GOT3 (cell line): ENCODE measurements around the gene TPST1.
"Not testable (repeated sequence)": the region's sequence is repeated elsewhere in the genome, so short reads cannot be mapped to it uniquely, and the experiment has no call there.

ENCODE experiments used
- DNase-seq: peaks from one replicate; lab custom pipeline; 2025; ENCODE audit warnings: mixed read lengths; lab: John Stamatoyannopoulos, UW

Gene TPST1

DNA sequence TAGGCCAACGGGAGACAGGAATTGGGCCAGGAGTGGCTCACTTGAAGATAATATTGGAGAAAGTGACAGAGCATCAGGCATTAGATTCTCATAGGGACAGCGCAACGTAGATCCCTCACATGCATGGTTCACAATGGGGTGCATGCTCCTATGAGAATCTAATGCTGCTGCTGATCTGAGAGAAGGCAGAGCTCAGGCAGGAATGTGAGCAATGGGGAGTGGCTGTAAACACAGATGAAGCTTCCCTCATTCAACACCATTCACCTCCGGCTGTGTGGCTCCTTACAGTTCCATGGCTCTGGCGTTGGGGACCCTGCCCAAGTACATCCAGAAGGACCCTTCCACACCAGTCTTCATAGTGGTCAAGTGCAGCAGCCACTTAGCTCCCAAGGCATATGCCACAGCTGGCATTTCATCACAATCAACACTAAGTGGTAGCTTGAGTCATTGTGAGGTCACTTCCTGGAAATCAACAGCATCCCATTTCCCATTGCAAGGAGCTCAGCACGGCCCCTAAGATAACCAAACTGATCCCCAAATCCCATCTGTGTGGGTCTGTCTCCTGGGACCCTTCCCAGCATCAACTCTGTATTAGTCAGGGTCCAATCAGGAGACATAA is 174.5 kb downstream of the TPST1 start:
- no peak for DNase-seq

DNA sequence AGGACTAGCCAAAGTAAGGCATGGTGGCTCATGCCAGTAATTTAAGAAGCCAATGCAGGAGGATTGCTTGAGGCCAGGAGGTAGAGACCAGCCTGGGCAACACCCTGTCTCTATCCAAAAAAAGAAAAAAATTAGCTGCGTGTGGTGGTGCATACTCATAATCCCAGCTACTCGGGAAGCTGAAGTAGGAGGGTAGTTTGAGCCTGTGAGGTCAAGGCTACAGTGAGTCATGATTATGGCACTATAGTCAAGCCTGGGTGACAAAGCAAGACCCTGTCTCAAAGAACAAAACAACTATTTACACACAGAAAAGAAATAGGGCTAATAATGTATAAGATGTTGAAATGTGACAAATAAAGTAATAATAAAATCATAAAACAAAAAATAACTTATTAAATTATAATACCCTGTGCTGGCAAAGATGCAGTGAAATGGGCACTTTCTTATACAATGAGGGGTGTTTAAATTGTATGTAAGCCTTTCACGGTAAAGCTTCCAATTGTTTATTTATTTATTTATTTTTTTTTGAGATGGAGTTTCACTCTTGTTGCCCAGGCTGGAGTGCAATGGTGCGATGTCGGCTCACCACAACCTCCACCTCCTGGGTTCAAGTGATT is 175.2 kb downstream of the TPST1 start:
- DNase-seq: no peak

DNA sequence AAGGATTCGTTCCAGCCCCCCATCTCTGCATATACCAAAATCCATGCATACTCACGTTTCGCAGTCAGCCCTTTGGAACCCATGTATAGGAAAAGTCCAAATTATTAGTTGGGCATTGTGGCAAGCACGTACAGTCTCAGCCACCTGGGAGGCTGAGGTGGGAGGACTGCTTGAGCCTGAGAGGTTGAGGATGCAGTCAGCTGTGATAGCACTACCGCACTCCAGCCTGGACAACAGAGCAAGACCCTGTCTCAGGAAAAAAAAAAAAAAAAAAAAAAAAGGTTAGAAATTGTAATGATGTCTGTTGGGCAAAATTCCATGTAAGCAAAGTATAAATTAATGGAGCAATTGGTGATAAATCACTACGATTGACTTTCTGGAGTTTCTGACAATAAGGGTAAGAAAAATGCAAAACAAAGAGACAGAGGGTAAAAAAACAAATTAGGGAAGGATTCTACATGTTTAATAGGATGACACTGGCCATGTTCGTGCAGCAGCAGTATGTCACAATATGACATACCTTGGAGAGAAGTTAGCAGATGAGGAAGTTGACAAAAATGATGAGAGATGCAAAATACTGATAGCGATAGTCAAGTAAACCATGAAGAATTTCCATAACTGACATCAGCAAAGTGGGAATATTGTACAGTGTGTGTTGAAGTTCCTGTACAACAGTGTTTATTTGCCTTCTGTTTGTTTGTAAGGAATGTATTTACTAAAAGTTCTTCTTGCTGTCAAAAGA is 177.2 kb downstream of the TPST1 start:
- not testable (repeated sequence) for DNase-seq

DNA sequence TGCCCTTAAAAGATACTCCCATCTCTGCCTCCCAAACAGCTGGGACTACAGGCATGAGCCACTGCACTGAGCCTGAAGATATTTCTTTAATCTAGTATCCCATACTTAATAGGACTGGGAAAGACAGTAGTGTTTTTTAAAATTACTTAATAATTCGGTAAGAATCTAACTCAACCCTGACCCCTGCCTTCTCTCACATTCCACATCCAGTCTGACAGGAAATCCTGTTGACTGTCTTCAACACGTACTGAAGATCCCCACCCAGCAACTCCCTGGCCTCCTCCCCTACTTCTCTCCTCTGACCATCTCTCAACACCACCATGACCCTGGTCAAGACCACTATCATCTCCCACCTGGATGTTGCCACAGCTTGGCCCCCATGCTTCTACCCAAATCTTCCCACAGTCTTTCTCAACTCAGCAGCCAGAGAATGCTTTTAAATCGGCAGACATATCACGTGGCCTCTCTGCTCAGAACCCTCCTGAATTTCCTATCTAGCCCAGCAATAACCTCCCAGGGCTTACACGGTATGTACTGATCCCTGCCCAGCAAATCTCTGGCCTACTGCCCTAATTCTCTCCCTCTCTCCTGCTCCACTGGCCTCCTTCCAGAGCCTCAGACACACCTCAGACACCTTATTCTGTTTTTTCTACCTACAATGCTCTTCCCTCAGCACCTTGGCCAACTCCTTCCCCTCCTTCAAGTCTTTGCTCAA is 180.2 kb downstream of the TPST1 start:
- DNase-seq: not testable (repeated sequence)

DNA sequence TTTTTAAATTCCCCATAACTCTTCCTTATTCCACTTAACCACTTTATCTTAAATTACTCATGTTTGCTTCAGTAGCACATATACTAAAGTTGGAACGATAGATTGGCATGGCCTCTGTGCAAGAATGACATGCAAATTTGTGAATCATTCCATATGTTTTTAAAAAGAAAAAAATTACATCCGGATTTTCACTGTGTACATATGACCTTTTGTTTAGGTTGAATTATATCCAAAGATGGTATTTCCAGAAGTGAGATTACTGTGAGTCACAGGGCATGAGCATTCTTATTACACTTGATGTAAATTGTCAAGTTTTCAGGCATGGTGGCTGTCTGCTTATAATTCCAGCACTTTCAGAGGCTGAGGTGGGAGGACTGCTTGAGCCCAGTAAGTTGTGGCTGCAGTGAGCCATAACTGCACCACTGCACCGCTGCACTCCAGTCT is 190.0 kb downstream of the TPST1 start:
- DNase-seq: not testable (repeated sequence)

DNA sequence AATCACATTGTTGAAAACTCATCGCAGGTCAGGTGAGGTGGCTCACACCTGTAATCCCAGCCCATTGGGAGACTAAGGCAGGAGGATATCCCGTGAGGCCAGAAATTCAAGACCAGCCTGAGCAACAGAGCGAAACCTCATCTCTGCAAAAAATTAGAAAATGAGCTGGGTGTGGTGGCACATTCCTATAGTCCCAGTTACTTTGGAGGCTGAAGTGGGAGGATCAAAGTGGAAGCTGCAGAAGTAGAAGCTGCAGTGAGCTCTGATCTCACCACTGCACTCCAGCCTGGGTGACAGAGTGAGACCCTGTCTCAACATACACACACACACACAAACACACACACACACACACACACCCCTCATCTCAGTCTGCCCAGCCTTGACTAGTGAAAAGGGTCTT is 190.9 kb downstream of the TPST1 start:
- DNase-seq: not testable (repeated sequence)

DNA sequence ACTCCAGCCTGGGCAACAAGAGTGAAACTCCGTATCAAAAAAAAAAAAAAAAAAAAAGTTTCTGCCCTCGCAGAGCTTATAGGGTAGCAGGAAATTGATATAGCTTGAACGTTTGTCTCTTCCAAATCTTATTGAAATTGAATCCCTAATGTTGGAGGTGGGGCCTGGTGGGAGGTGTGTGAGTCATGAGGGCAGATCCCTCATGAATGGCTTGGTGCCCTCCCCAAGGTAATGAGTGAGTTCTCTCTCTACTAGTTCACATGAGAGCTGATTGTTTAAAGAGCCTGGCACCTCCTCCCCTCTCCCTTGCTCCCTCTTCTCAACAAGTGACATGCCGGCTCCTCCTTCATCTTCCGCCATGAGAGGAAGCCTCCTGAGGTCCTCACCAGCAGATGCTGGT is 193.7 kb downstream of the TPST1 start:
- DNase-seq: not testable (repeated sequence)

DNA sequence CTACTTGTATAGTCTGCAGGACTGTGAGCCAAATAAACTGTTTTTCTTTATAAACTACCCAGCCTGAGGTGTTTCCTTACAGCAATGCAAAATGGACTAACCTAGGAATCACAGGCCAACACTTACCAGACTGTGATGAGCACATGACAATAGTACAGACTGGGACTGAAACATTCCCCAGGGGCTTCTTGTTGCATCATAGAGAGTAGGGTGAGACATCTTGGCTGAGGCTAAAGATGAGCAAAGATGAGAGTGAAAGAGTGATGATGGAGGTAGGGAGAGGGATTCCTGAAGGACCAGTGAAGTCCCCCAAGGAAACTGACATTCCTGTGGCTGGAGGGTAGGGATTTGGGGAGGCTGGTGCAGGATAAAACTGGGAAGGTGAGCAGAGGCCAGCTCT is 194.4 kb downstream of the TPST1 start:
- DNase-seq: no peak

DNA sequence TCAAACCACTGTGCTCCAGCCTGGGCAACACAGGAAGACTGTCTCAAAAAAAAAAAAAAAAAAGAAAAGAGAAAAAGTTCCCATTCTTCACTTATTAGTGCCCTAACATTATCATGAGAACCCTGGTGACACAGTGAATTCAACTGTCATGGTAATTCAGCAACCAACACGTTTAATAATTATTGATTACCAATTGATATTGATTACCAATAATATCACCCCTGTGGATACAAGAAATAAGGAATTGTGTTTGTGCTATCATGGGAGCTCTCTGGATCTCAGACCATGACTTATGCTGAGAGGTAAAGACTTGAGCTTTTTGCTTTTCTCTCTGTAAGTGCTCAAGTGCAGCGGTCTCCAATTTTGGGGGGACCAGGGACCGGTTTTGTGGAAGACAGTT is 195.3 kb downstream of the TPST1 start:
- no peak for DNase-seq

DNA sequence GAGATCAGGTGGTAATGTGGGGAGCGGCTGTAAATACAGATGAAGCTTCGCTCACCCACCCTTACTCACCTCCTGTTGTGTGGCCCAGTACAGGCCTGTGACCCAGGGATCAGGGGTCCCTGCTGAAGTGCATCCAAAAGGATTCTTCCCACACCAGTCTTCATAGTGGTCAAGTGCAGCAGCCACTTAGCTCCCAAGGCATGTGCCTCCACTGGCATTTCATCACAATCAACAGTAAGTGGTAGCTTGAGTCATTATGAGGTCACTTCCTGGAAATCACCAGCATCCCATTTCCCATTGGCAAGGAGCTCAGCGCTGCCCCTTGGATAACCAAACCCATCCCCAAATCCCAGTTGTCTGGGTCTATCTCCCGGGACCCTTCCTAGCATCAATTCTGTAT is 196.0 kb downstream of the TPST1 start:
- DNase-seq: not testable (repeated sequence)

DNA sequence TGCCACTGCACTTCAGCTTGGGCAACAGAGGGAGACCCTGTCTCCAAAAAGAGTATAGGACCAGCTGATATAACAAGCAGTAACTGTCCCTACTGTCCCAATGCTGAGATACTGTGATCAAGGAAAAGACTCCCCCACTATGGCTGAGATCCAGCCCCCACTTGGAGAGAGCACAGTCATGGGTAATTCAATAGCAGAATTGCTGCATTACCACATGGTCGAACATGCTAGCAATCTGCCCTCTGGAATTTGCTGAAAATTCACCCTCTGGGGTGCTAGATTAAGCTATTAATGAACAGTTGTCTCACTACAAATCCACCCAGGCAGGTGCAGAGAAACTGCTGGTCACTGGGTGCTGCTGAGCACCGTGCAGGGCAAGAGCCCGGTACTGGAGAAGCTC is 196.8 kb downstream of the TPST1 start:
- DNase-seq: not testable (repeated sequence)

DNA sequence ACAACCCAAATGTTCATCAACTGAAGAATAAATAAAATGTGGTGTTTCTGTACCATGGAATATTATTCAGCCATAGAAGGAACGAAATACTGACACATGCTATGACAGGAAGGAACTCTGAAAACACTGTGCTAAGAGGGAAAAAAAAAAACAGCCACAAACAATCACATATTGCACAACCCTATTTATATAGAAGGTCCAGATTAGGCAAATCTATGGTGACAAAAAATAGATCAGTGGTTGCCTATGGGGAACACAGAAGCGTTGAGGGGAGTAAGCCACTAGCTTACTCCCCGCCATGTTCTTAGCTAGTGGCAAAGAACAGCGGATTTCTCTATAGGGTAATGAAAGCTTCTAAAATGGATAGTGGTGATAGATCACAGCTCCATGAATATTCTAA is 198.4 kb downstream of the TPST1 start:
- DNase-seq: no peak

DNA sequence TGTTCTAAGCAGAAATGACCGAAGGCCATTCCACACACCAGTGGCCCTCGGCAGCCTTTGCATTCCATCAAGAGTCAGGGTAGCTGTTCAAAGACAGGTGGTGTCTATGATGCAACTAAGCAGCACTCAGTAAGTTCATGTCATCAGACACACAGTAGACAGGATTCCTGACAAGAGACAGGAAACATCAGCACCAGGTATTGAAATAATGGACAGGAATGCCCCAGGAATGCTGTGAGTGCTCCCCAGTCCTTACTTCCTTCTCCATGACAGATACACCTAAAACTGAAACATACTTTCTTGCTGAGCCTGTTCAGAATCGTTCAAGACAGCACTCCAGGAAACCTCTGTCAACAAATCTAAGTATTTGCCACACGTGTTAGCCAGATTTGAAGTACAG is 204.4 kb downstream of the TPST1 start:
- DNase-seq: no peak
